CD4-positive, alpha-beta T cell treated with Interleukin-12 subunit alpha and Interleukin-12 subunit beta, for 1 hour (primary cell): ENCODE data around the gene TECTA.
A peak's percentile ranks its signal among the peaks of the same experiment; 100 is the strongest.

Experiments used
- DNase-seq: peaks from one replicate; pipeline ENCODE4 v3.0.0-alpha.2; 2020

The TECTA gene

GRCh38 chr11:121100943-121101342 is at the start of gene TECTA:
TSS of gene TECTA (plus strand) at chr11:121101243. CDS start at chr11:121102666, 1,423 bp downstream.
- DNase-seq, result no peak

GRCh38 chr11:121053244-121053643 is 47.8 kb upstream of the TECTA start:
- DNase-seq, result no peak

- DNase-seq, result no peak
Measured at GRCh38 chr11:121054266-121054665, 46.8 kb upstream of the TECTA start.

- no peak for DNase-seq
Measured at GRCh38 chr11:121055076-121055475, 46.0 kb upstream of the TECTA start.

GRCh38 chr11:121057922-121058321 is 43.1 kb upstream of the TECTA start:
- DNase-seq, result no peak

GRCh38 chr11:121058941-121059340 is 42.1 kb upstream of the TECTA start:
- DNase-seq, result no peak

GRCh38 chr11:121059605-121060004 is 41.4 kb upstream of the TECTA start:
- peak; percentile 9 for DNase-seq

- DNase-seq, result no peak
Measured at GRCh38 chr11:121063728-121064127, 37.3 kb upstream of the TECTA start.

GRCh38 chr11:121066623-121067022 is 34.4 kb upstream of the TECTA start:
- no peak for DNase-seq

- DNase-seq, result no peak
Measured at GRCh38 chr11:121067026-121067425, 34.0 kb upstream of the TECTA start.

GRCh38 chr11:121067453-121067852 is 33.6 kb upstream of the TECTA start:
- no peak for DNase-seq

- no peak for DNase-seq
Measured at GRCh38 chr11:121067962-121068647, 32.9 kb upstream of the TECTA start.

- no peak for DNase-seq
Measured at GRCh38 chr11:121068787-121069186, 32.3 kb upstream of the TECTA start.

- no peak for DNase-seq
Measured at GRCh38 chr11:121070951-121071845, 29.8 kb upstream of the TECTA start.

GRCh38 chr11:121071846-121072450 is 29.1 kb upstream of the TECTA start:
- DNase-seq, result no peak

- DNase-seq, result no peak
Measured at GRCh38 chr11:121081321-121081720, 19.7 kb upstream of the TECTA start.

GRCh38 chr11:121082219-121082618 is 18.8 kb upstream of the TECTA start:
- DNase-seq, result no peak

GRCh38 chr11:121082670-121083069 is 18.4 kb upstream of the TECTA start:
- no peak for DNase-seq

GRCh38 chr11:121086866-121087265 is 14.2 kb upstream of the TECTA start:
- no peak for DNase-seq

- no peak for DNase-seq
Measured at GRCh38 chr11:121089566-121089965, 11.5 kb upstream of the TECTA start.

- DNase-seq, result no peak
Measured at GRCh38 chr11:121090145-121090721, 10.8 kb upstream of the TECTA start.

- no peak for DNase-seq
Measured at GRCh38 chr11:121091492-121092152, 9.4 kb upstream of the TECTA start.

- DNase-seq, result no peak
Measured at GRCh38 chr11:121095561-121095960, 5.5 kb upstream of the TECTA start.
